HAP-1 (cell line): ENCODE results near the gene ZNF66.
"Not testable (repeated sequence)": the region's sequence is repeated elsewhere in the genome, so short reads cannot be mapped to it uniquely, and the experiment has no call there.

ENCODE experiments used
- DNase-seq, 2 experiments: peaks; one replicate each; pipeline ENCODE4 v3.0.0-alpha.2; 2016 to 2020; ENCODE audit warnings: low spot score in 2 of 2
- H3K27me3 ChIP-seq: fragments of 250-450 bp; sonication (Bioruptor Pico); 2 replicates; pipeline ENCODE4 v1.5.1; 2020; ENCODE audit warnings: low read depth, mild to moderate bottlenecking, moderate library complexity
- H3K36me3 ChIP-seq: fragments of 250-450 bp; sonication (Bioruptor Pico); replicated peaks from 2 replicates; pipeline ENCODE4 v1.5.1; 2020; ENCODE audit warnings: mild to moderate bottlenecking
- H3K4me1 ChIP-seq: fragments of 250-450 bp; sonication (Bioruptor Pico); 2 replicates; pipeline ENCODE4 v1.5.1; 2020; ENCODE audit warnings: mild to moderate bottlenecking
- H3K4me3 ChIP-seq: fragments of 250-450 bp; sonication (Bioruptor Pico); 2 replicates; pipeline ENCODE4 v1.5.1; 2020; ENCODE audit warnings: mild to moderate bottlenecking, moderate library complexity
- H3K9me3 ChIP-seq: fragments of 250-450 bp; sonication (Bioruptor Pico); 2 replicates; pipeline ENCODE4 v1.5.1; 2020; ENCODE audit warnings: mild to moderate bottlenecking, moderate library complexity
- in situ Hi-C: fragments of 300-500 bp; cut with MboI; formaldehyde crosslinking; loops from 3 replicates; pipeline ENCODE4 v1.14.3; 2020; ENCODE audit warnings: low sequenced_read_pairs, inconsistent platforms, mixed read lengths

ZNF66 gene

DNA sequence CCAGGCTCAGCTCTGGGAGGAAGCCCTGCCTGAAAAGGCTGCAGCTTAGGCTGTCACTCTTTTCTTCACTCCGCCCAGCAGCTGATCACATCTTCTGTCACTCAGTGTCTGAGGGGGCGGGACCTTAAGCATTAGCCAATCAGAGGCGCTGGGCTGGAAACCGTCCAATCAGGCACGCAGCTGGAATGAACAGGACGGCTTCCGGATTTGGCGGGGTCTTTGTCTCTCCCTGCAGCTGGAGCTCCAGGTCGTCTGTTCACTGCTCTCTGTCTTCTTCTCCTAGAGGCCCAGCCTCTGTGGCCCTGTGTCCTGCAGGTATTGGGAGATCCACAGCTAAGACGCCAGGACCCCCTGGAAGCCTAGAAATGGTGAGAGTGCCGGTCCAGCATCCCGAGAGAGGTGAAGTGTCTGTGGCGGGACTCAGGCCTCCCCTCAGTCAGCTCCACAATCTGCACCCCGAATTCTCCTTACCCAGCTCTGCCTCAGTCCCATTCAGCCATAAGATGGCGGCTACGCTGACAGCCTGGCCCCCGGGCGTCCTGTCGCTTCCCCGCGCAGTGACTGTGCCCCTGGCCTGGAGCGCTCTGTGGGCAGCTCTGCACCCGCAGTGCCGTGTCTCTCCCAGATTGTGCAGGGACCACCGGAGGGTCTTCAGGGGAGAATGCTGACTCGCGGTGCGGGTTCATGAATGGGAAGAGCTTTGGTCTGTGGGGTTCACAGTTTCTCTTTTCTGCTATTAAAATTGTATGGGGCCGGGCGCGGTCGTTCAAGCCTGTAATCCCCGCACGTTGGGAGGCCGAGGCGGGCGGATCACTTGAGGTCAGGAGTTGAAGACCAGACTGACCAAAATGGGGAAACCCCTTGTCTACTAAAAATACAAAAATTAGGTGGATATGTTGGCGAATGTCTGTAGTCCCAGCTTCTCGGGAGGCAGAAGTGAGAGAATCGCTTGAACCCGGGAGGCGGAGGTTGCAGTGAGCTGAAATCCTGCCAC is at the start of gene ZNF66:
TSS of gene ZNF66 (plus strand) at position 222 of the 994 bp plus-strand sequence. CDS start at position 366, 144 bp downstream.
- H3K9me3 ChIP-seq = no peaks in the 10 kb centered on the region; the same call in 1 of the 2 replicates
- H3K4me3 ChIP-seq = no peak within 1 kb of the TSS
- H3K4me1 ChIP-seq = no peaks in the 10 kb centered on the region
- no peak for DNase-seq
- H3K27me3 ChIP-seq = no peaks in the 10 kb centered on the region
- H3K36me3 ChIP-seq = no peaks in the 10 kb centered on the region
- in situ Hi-C loops = no loop called here

GRCh38 chr19:20750169-20750568 is 25.9 kb upstream of the ZNF66 start:
- H3K4me3 ChIP-seq, H3K36me3 ChIP-seq, H3K9me3 ChIP-seq, H3K27me3 ChIP-seq, DNase-seq, H3K4me1 ChIP-seq, in situ Hi-C loops: not testable (repeated sequence)

DNA sequence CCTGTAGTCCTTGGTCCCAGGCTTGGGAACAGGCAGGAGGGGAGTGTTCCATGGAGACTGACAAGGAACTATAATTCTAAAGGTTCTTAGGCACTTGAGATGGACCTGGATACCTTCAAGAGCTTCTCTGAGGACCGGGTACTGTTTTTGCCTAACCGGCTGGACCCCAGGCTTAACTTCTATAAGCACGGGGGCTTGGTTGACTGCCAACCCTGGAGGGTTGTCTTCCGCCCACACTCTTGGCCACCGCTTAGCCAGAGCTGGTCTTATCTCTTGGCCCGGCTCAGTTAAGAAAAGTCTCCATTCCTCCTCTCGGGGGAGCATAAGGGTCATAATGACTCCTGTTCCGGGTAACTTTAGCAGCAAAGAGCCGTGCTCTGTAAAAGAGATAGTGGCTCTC is 23.8 kb upstream of the ZNF66 start:
- in situ Hi-C loops, H3K36me3 ChIP-seq, H3K9me3 ChIP-seq, DNase-seq, H3K27me3 ChIP-seq, H3K4me1 ChIP-seq, H3K4me3 ChIP-seq: not testable (repeated sequence)

DNA sequence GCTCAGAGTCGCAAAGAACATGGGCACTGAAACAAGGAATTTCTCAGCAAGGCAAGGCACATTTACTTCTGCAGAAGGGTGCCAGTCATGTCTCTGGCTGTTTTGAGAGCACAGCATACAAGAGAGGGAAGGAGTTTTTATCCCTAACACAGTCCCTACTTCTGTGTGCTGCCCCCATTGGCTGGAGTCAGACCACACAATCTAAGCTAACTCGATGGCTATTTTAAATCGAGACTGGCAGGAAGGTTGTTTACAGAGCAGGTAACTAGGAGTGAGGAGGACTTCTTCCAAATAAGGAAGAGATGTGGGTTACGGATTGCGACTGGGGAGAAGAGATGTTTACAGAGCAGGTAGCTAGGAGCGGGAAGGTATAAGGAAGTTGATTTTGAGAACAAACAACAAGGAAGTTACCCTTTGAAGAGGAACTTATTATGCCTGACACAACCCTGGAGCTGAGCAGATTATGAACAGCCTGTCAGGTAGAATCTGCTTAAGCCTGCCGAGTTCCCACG is 6.8 kb upstream of the ZNF66 start:
- H3K27me3 ChIP-seq, H3K4me3 ChIP-seq, in situ Hi-C loops, DNase-seq, H3K9me3 ChIP-seq, H3K36me3 ChIP-seq, H3K4me1 ChIP-seq: not testable (repeated sequence)

DNA sequence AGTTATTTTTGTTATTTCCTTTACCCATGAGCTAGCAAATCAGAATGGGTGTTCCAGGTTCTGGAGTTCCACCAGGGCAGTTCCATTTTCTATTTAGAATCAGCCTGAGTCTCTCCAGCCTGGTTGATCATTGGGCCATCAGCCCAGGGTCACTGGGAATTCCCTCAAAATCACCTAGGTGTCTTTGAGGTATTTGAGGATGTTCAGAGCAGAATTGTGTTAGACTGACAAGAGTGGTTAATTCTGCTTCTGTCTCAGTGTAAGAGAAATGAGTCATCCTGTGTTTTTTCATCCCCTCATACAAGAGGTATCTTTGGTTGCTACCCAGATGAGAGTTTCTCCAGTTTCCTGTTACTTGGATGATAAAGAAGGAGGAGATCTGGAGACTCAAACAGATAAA is 11.7 kb downstream of the ZNF66 start:
- H3K9me3 ChIP-seq = no peaks in the 10 kb centered on the region
- H3K4me1 ChIP-seq = no peaks in the 10 kb centered on the region
- H3K27me3 ChIP-seq = no peaks in the 10 kb centered on the region
- in situ Hi-C loops = no loop called here
- DNase-seq = no peak
- no peak overlapping the region for H3K4me3 ChIP-seq
- no peaks in the 10 kb centered on the region for H3K36me3 ChIP-seq

GRCh38 chr19:20791806-20792205 is 15.7 kb downstream of the ZNF66 start:
- in situ Hi-C loops = no loop called here
- no peaks in the 10 kb centered on the region for H3K9me3 ChIP-seq
- H3K4me1 ChIP-seq = no peaks in the 10 kb centered on the region
- DNase-seq = no peak
- no peak overlapping the region for H3K4me3 ChIP-seq
- H3K27me3 ChIP-seq = no peaks in the 10 kb centered on the region
- H3K36me3 ChIP-seq = no peaks in the 10 kb centered on the region

- DNase-seq, H3K27me3 ChIP-seq, H3K4me3 ChIP-seq, in situ Hi-C loops, H3K9me3 ChIP-seq, H3K4me1 ChIP-seq, H3K36me3 ChIP-seq: not testable (repeated sequence)
These were observed 30.5 kb downstream of the ZNF66 start for GRCh38 chr19:20806311-20807262.

DNA sequence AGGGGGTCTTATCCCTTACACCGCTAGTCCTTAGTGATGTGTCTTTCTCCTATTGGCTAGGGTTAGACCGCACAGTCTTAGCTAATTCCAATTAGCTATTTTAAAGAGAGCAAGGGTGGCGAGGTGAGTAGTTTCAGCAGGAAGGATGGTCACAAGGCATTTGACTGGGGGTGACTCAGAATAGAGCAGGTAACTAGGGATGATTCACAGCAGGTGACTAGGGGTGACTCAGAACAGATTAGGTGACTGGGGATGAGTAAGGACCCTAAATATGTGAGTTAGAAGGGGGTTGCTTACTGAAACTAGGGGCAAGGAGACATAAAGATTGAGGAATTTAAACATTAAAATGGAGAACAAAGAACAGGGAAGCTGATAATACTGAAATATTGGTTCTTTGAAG is 64.3 kb downstream of the ZNF66 start:
- Histone ChIP-seq H3K4me1 (no peaks in the 10 kb centered on the region), H3K9me3 (no peaks in the 10 kb centered on the region; the same call in 1 of the 2 replicates), H3K27me3 (no peaks in the 10 kb centered on the region), H3K36me3 (no peaks in the 10 kb centered on the region), H3K4me3 (no peak overlapping the region)
- in situ Hi-C loops = no loop called here
- DNase-seq = no peak
